Gastroesophageal sphincter (tissue), 3 donors: ENCODE results near the gene SLC30A2.

ENCODE experiments used
- CTCF ChIP-seq, 4 experiments: fragments of 200-600 bp in 2 of 4; fragments of 450-650 bp in 2 of 4; sonication (generic) in 1 of 4; IDR thresholded peaks; one replicate each; pipeline ENCODE4 v1.5.1; 2017 to 2019; ENCODE audit warnings: antibody characterized with exemption in 4 of 4, mild to moderate bottlenecking in 2 of 4, moderate library complexity in 2 of 4
- POLR2A ChIP-seq, 2 donors: fragments of 450-650 bp; IDR thresholded peaks; one replicate each; pipeline ENCODE4 v1.6.1; 2017; ENCODE audit warnings: antibody characterized with exemption in 2 of 2, mild to moderate bottlenecking in 2 of 2, moderate library complexity in 1 of 2

- TF ChIP-seq POLR2A (IDR thresholded peaks at IDR 0.05) (no peak), CTCF (IDR thresholded peaks at IDR 0.05) (no peak)
These were observed 53.8 kb downstream of the SLC30A2 start for GRCh38 chr1:25991937-25992688.
